ENCODE data around the gene BSN. TPM values are rescaled to one million over a fixed set of nuclear protein-coding genes. Genes with fewer than 3 reads are reported as not detected.

Gene BSN
- total and polyA plus RNA-seq, 2 donors (not counting 1 experiment from before 2014, with no cell fraction given) = under 0.01 to 0.01 TPM

- peaks cover 14% of the 10 kb centered on the region for H3K27me3 ChIP-seq (ENCODE audit: control insufficient read depth, insufficient read depth, low read length)
- H3K4me2 ChIP-seq (ENCODE audit: extremely low read depth, insufficient read depth, low read length) = no peak overlapping the region
- no peaks in the 10 kb centered on the region for H3K36me3 ChIP-seq (ENCODE audit: control insufficient read depth, insufficient read depth, low read length)
- H3K4me1 ChIP-seq (ENCODE audit: control insufficient read depth, extremely low read depth, insufficient read depth, low read length) = no peaks in the 10 kb centered on the region
- no peaks in the 10 kb centered on the region for H3K79me2 ChIP-seq (ENCODE audit: control insufficient read depth, insufficient read depth, low read length)
- H4K20me1 ChIP-seq (ENCODE audit: control insufficient read depth, extremely low read depth, insufficient read depth, low read length) = no peaks in the 10 kb centered on the region
- H3K9ac ChIP-seq (ENCODE audit: insufficient read depth, low read length) = no peak overlapping the region
- no peaks in the 10 kb centered on the region for H3K9me3 ChIP-seq (ENCODE audit: control insufficient read depth, insufficient read depth, low read depth, low read length)
- DNase-seq (ENCODE audit: low read depth in 2 of 2) = no peak
- no peak overlapping the region for H3K4me3 ChIP-seq (replicated peaks in 1 of 4; ENCODE audit: control extremely low read depth in 1 of 4, insufficient read depth in 1 of 4, low read depth in 3 of 4, low read length in 4 of 4)
- H3K27ac ChIP-seq (ENCODE audit: insufficient read depth, low read length) = no peak overlapping the region
- H2AFZ ChIP-seq (ENCODE audit: low read length) = no peak overlapping the region
- no peak for TF ChIP-seq EZH2 (IDR thresholded peaks at IDR 0.05; ENCODE audit: low read length, missing control alignments)
- TF ChIP-seq, protein P1, sequence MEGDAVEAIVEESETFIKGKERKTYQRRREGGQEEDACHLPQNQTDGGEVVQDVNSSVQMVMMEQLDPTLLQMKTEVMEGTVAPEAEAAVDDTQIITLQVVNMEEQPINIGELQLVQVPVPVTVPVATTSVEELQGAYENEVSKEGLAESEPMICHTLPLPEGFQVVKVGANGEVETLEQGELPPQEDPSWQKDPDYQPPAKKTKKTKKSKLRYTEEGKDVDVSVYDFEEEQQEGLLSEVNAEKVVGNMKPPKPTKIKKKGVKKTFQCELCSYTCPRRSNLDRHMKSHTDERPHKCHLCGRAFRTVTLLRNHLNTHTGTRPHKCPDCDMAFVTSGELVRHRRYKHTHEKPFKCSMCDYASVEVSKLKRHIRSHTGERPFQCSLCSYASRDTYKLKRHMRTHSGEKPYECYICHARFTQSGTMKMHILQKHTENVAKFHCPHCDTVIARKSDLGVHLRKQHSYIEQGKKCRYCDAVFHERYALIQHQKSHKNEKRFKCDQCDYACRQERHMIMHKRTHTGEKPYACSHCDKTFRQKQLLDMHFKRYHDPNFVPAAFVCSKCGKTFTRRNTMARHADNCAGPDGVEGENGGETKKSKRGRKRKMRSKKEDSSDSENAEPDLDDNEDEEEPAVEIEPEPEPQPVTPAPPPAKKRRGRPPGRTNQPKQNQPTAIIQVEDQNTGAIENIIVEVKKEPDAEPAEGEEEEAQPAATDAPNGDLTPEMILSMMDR (conservative IDR thresholded peaks at IDR 0.05 in 1 of 2, IDR thresholded peaks at IDR 0.05 in 1 of 2; ENCODE audit: low read depth in 1 of 2, low read length in 2 of 2) = no peak
Measured at GRCh38 chr3:49617390-49618013, 63.2 kb downstream of the BSN start.

DNA sequence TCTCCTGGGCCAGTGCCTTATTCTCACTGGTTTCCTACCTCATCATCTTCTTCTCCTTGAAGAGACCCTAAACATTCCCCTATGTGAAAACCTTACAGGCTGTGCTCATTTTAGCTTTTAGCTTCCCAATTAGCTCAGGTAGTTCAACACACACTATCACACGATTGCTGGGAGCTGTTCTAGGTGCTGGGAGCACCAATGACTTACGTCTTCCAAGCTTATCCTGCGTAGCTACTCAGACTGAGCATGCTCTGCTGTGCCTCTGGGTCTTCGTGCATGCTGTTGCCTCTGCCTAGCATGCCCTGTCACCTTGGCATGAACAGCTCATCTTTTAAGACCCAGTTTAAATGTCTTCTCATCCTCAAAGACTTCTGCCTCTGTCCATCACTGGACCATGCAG, 64.1 kb downstream of the BSN start:
- Histone ChIP-seq H3K9ac (ENCODE audit: insufficient read depth, low read length) (no peak overlapping the region), H3K27me3 (ENCODE audit: control insufficient read depth, insufficient read depth, low read length) (peaks cover 15% of the 10 kb centered on the region), H3K4me3 (replicated peaks in 1 of 4; ENCODE audit: control extremely low read depth in 1 of 4, insufficient read depth in 1 of 4, low read depth in 3 of 4, low read length in 4 of 4) (no peak overlapping the region), H2AFZ (ENCODE audit: low read length) (no peak overlapping the region), H3K4me2 (ENCODE audit: extremely low read depth, insufficient read depth, low read length) (no peak overlapping the region), H3K79me2 (ENCODE audit: control insufficient read depth, insufficient read depth, low read length) (no peaks in the 10 kb centered on the region), H3K36me3 (ENCODE audit: control insufficient read depth, insufficient read depth, low read length) (no peaks in the 10 kb centered on the region), H3K27ac (ENCODE audit: insufficient read depth, low read length) (no peak overlapping the region), H4K20me1 (ENCODE audit: control insufficient read depth, extremely low read depth, insufficient read depth, low read length) (no peaks in the 10 kb centered on the region), H3K4me1 (ENCODE audit: control insufficient read depth, extremely low read depth, insufficient read depth, low read length) (no peaks in the 10 kb centered on the region), H3K9me3 (ENCODE audit: control insufficient read depth, insufficient read depth, low read depth, low read length) (no peaks in the 10 kb centered on the region)
- TF ChIP-seq, protein P1 (conservative IDR thresholded peaks at IDR 0.05 in 1 of 2, IDR thresholded peaks at IDR 0.05 in 1 of 2; ENCODE audit: low read depth in 1 of 2, low read length in 2 of 2) = no peak
- TF ChIP-seq EZH2 (IDR thresholded peaks at IDR 0.05; ENCODE audit: low read length, missing control alignments) = no peak
- DNase-seq (ENCODE audit: low read depth in 2 of 2) = no peak

DNA sequence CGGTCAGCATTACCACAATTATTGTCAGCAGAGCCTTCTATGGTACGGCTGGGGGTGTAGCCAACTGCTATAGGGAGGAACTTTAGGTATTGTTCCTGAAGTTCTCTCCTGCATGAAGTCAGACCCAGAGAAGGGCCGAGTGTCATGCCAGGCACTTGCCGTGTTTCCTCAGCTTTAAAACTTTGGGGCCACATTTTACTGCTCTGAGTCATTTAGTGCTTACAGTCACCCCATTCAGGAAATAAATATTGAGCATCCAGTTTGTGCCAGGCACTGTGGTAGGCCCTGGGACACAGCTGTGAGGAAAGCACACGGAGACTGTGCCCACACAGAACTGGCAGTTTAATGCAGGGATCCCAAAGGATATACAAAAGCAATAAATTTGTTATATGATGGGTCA, 65.4 kb downstream of the BSN start:
- H3K4me2 ChIP-seq (ENCODE audit: extremely low read depth, insufficient read depth, low read length) = no peak overlapping the region
- H3K27me3 ChIP-seq (ENCODE audit: control insufficient read depth, insufficient read depth, low read length) = peaks cover 15% of the 10 kb centered on the region
- no peaks in the 10 kb centered on the region for H4K20me1 ChIP-seq (ENCODE audit: control insufficient read depth, extremely low read depth, insufficient read depth, low read length)
- H3K9me3 ChIP-seq (ENCODE audit: control insufficient read depth, insufficient read depth, low read depth, low read length) = no peaks in the 10 kb centered on the region
- no peaks in the 10 kb centered on the region for H3K36me3 ChIP-seq (ENCODE audit: control insufficient read depth, insufficient read depth, low read length)
- H3K79me2 ChIP-seq (ENCODE audit: control insufficient read depth, insufficient read depth, low read length) = no peaks in the 10 kb centered on the region
- TF ChIP-seq, protein P1 (conservative IDR thresholded peaks at IDR 0.05 in 1 of 2, IDR thresholded peaks at IDR 0.05 in 1 of 2; ENCODE audit: low read depth in 1 of 2, low read length in 2 of 2) = no peak
- no peak for TF ChIP-seq EZH2 (IDR thresholded peaks at IDR 0.05; ENCODE audit: low read length, missing control alignments)
- no peak overlapping the region for H2AFZ ChIP-seq (ENCODE audit: low read length)
- DNase-seq (ENCODE audit: low read depth in 2 of 2) = no peak
- no peak overlapping the region for H3K27ac ChIP-seq (ENCODE audit: insufficient read depth, low read length)
- H3K9ac ChIP-seq (ENCODE audit: insufficient read depth, low read length) = no peak overlapping the region
- no peak overlapping the region for H3K4me3 ChIP-seq (replicated peaks in 1 of 4; ENCODE audit: control extremely low read depth in 1 of 4, insufficient read depth in 1 of 4, low read depth in 3 of 4, low read length in 4 of 4)
- H3K4me1 ChIP-seq (ENCODE audit: control insufficient read depth, extremely low read depth, insufficient read depth, low read length) = no peaks in the 10 kb centered on the region

Measured in fibroblast of lung (primary cell).